GM21717 (cell line): ENCODE results near the gene RND1.
"Not testable (repeated sequence)": the region's sequence is repeated elsewhere in the genome, so short reads cannot be mapped to it uniquely, and the experiment has no call there.

Source experiments
- ATAC-seq: cut with Tn5 transposase; IDR thresholded peaks from one replicate; pipeline ENCODE4 v1.9.1; 2021; ENCODE audit warnings: mild to moderate bottlenecking, moderate library complexity; ENCODE audit not compliant: unreplicated experiment

RND1 gene

GRCh38 chr12:48865281-48866051 is at the start of gene RND1:
Gene RND1, minus strand, starts transcription at chr12:48865870. Its CDS starts 103 bp downstream, at chr12:48865767.
- ATAC-seq: peak; percentile 86

- no peak for ATAC-seq
Observed at GRCh38 chr12:48910196-48910595, 44.5 kb upstream of the RND1 start.

- ATAC-seq: not testable (repeated sequence)
Observed at GRCh38 chr12:48909698-48910097, 44.0 kb upstream of the RND1 start.

GRCh38 chr12:48907245-48907644 is 41.6 kb upstream of the RND1 start:
- no peak for ATAC-seq

- peak; percentile 81 for ATAC-seq
Observed at GRCh38 chr12:48903982-48904411, 38.3 kb upstream of the RND1 start.

GRCh38 chr12:48903363-48903981 is 37.8 kb upstream of the RND1 start:
- ATAC-seq: no peak

- ATAC-seq: no peak
Observed at GRCh38 chr12:48901278-48901677, 35.6 kb upstream of the RND1 start.

GRCh38 chr12:48899651-48900050 is 34.0 kb upstream of the RND1 start:
- ATAC-seq: no peak

GRCh38 chr12:48894271-48894670 is 28.6 kb upstream of the RND1 start:
- no peak for ATAC-seq

- ATAC-seq: peak; percentile 67
Observed at GRCh38 chr12:48890657-48891418, 25.2 kb upstream of the RND1 start.

GRCh38 chr12:48889679-48890078 is 24.0 kb upstream of the RND1 start:
- ATAC-seq: no peak

GRCh38 chr12:48883305-48884161 is 17.9 kb upstream of the RND1 start:
- ATAC-seq: no peak

GRCh38 chr12:48882972-48883304 is 17.3 kb upstream of the RND1 start:
- no peak for ATAC-seq

GRCh38 chr12:48882315-48882687 is 16.6 kb upstream of the RND1 start:
- ATAC-seq: no peak

GRCh38 chr12:48881686-48882314 is 16.1 kb upstream of the RND1 start:
- ATAC-seq: no peak

- ATAC-seq: no peak
Observed at GRCh38 chr12:48880647-48881046, 15.0 kb upstream of the RND1 start.

- ATAC-seq: no peak
Observed at GRCh38 chr12:48878548-48878947, 12.9 kb upstream of the RND1 start.

- ATAC-seq: no peak
Observed at GRCh38 chr12:48875944-48876515, 10.4 kb upstream of the RND1 start.

GRCh38 chr12:48873534-48873933 is 7.9 kb upstream of the RND1 start:
- not testable (repeated sequence) for ATAC-seq

GRCh38 chr12:48873096-48873495 is 7.4 kb upstream of the RND1 start:
- no peak for ATAC-seq
